ENCODE measurements around the gene CAPG. TPM values are rescaled to one million over a fixed set of nuclear protein-coding genes. Genes with fewer than 3 reads are reported as not detected.
"Not testable (repeated sequence)": the region's sequence is repeated elsewhere in the genome, so short reads cannot be mapped to it uniquely, and the experiment has no call there.

CAPG gene
- total RNA-seq, 2 experiments from 2014 or later = 167 to 177 TPM

DNA sequence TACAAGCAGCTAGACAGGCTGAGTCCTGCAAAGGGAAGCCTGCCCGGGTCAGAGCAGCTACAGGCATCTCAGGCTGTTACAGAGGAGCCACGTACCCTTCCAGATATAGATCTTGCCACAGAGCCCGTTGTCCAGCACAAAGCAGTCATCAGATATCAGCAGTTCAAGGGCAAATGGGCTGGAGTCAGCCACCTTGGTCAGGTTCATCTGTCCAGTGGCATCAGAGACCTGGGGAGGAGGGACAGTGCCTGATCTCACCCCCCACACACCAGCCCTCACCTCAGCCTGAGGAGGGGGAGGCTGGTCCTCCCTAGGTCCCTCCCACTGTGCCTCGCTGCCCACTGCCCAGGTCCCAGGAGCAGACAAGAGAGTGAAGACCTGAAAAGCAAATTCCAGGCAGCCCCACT lies 12.2 kb downstream of the CAPG start:
- no peak for DNase-seq
- H3K36me3 Mint-ChIP-seq (ENCODE audit: low read depth) = peaks cover 63% of the 10 kb centered on the region
- CTCF ChIA-PET = no interaction called here
- H3K4me3 Mint-ChIP-seq = no peak overlapping the region
- no peak overlapping the region for H3K27ac Mint-ChIP-seq
- H3K27me3 Mint-ChIP-seq = no peaks in the 10 kb centered on the region
- POLR2A ChIA-PET = interaction anchor here (1.3 kb wide), 1 partner anchor 141 kb away, joined by 4 read pairs; the partner anchor contains the start of gene MAT2A
- no peaks in the 10 kb centered on the region for H3K9me3 Mint-ChIP-seq
- H3K4me1 Mint-ChIP-seq = peaks cover 17% of the 10 kb centered on the region

DNA sequence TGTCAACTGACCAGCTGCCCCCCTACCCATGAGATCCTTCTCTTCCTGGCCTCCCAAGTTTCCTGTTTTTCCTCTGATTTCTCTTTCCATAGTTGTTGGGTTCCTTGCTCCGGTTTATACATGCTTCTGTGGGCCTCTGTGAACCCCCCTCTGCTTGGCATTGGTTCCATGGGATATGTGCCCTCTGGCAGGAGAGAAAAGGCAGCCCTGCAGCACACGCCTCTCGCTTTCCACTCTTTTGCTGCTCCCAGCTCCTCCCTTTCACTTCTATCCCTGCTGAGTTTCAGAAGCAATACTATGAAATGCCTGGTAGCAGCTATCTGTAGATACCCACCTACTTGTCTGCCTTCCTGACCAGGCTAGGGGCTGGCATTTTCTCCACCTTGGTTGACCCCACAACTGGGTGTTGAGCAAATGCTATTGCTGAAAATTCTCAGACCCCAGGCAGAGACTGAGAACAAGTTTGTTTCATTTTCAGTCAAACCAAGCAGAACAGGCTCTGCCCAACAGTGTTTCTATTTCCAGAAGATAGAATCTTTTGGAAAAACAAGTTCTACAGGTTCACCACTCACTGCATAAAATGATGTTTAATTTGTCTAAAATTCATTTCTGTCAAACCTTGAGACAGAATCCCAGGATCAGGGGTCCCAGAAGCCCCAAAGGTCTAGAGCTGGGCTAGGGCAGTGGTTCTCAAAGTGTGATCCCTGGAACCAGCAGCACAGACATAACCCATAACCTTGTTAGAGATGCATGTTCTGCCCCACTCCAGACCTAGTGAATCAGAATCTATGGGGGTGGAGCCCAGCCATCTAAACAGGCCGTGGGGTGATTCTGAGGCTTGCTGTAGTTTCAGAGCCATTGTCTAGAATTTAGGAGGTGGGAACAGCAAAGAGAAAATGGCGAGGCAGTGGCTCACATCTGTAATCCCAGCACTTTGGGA lies 13.4 kb downstream of the CAPG start:
- Mint-ChIP-seq H3K36me3 (ENCODE audit: low read depth) (peaks cover 56% of the 10 kb centered on the region), H3K27ac (peak overlapping the region; percentile 24), H3K27me3 (no peaks in the 10 kb centered on the region), H3K4me3 (no peak overlapping the region), H3K9me3 (no peaks in the 10 kb centered on the region), H3K4me1 (peaks cover 23% of the 10 kb centered on the region)
- ChIA-PET CTCF (no interaction called here), POLR2A (no interaction called here)
- DNase-seq = no peak

DNA sequence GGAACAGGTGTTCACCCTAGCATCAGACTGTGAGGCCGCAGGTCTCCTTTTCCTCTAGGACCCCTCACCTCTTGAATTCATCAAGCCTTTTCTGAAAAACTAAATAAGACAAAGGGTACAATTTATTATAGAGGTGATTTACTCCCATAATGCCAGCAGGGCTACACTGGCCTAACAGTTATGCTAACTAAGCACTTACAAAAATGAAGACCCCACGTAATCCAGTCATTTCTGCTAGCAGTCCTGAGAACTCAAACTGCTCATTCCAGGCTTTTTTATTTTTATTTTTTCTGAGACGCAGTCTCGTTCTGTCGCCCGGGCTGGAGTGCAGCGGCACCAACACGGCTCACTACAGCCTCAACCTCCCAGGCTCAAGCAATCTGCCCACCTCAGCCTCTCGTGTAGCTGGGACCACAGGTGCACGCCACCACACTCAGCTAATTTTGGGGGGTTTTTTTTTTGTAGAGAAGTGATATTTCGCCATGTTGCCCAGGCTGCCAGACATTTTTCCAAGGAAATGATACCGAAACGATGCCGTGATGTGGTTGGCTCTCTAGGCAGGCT lies 14.2 kb downstream of the CAPG start:
- DNase-seq = no peak
- no peak overlapping the region for H3K4me3 Mint-ChIP-seq
- H3K27me3 Mint-ChIP-seq = no peaks in the 10 kb centered on the region
- peaks cover 54% of the 10 kb centered on the region for H3K36me3 Mint-ChIP-seq (ENCODE audit: low read depth)
- ChIA-PET CTCF (no interaction called here), POLR2A (no interaction called here)
- H3K27ac Mint-ChIP-seq = no peak overlapping the region
- no peaks in the 10 kb centered on the region for H3K9me3 Mint-ChIP-seq
- peaks cover 23% of the 10 kb centered on the region for H3K4me1 Mint-ChIP-seq

DNA sequence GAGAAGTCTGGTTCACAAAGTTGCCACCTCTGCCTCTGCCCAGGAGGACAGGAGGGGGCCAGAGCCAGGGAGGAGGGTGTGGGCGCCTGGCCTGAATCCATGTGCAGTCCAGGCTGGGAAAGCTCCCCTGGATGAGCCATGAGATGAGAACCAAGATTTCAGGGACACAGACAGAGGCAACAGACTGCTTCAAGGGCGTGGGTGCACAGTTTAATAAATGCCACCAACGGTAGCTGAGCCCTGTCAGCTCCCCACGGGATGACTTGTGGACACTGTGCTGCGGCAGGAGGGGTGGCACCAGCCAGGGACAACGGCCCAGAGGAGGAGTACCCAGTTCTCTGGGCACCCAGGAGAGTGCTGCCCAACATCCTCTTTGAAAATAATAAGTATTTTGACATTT lies 15.2 kb downstream of the CAPG start:
- Mint-ChIP-seq H3K36me3 (ENCODE audit: low read depth) (peaks cover 50% of the 10 kb centered on the region), H3K27me3 (no peaks in the 10 kb centered on the region), H3K9me3 (no peaks in the 10 kb centered on the region), H3K4me1 (peaks cover 23% of the 10 kb centered on the region), H3K4me3 (no peak overlapping the region), H3K27ac (no peak overlapping the region)
- no peak for DNase-seq
- POLR2A ChIA-PET = no interaction called here
- CTCF ChIA-PET = no interaction called here

DNA sequence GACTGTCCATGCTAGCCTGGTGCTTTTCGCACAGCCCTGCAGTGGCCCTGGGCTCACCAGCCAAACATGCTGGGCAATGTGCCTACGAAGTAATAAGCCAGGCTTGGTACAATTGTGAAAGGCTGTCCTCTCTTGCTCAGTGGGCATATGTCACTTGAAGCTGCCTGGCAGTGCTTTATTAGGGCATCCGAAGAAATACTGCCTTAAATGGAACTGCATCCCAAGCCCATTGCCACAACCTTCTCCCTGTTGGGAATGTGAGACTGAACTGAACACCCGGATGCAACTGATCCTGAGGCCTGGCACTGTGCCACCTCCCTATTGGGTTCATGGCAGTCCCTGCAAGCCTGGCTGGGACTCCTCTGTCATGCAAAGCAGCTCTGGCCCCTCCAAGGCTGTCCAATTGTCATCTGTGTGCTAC lies 15.9 kb downstream of the CAPG start:
- H3K27ac Mint-ChIP-seq = no peak overlapping the region
- ChIA-PET POLR2A (no interaction called here), CTCF (interaction anchor here (1.2 to 3.9 kb wide), 2 partner anchors 11 to 157 kb away, joined by 4 to 43 read pairs; no protein-coding TSS in a partner anchor)

DNA sequence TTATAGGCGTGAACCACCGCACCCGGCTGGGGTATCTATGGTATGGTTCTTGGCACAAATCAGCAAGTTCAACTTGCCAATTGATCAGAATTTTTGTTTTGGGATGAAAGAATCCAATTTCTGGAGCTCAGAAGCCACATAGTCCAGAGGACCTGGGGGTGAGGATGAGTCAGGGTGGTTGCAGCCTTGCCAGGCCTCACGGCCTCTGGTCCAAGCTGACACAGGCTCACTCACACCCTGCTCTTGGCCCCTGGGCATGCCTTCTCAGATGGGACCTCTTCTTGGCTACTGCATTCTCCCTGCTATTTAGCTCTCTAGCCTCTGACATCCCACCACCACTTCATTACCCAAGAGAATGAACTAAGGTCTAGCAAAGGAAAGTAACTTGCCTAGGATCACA lies 16.3 kb downstream of the CAPG start:
- Mint-ChIP-seq H3K4me1 (peaks cover 23% of the 10 kb centered on the region), H3K27me3 (no peaks in the 10 kb centered on the region), H3K4me3 (no peak overlapping the region), H3K36me3 (ENCODE audit: low read depth) (peaks cover 48% of the 10 kb centered on the region), H3K9me3 (no peaks in the 10 kb centered on the region), H3K27ac (no peak overlapping the region)
- no peak for DNase-seq
- ChIA-PET CTCF (interaction anchor here (0.6 to 3.9 kb wide), 3 partner anchors 12 to 158 kb away, joined by 3 to 43 read pairs (median 4); no protein-coding TSS in a partner anchor), POLR2A (interaction anchor here (3.5 kb wide), 1 partner anchor 145 kb away, joined by 22 read pairs; the partner anchor contains the start of gene MAT2A)

More for the DNA sequence above, 15.9 kb downstream of the CAPG start:
- no peak for DNase-seq
- no peaks in the 10 kb centered on the region for H3K27me3 Mint-ChIP-seq
- no peak overlapping the region for H3K4me3 Mint-ChIP-seq
- H3K4me1 Mint-ChIP-seq = peaks cover 23% of the 10 kb centered on the region
- no peaks in the 10 kb centered on the region for H3K9me3 Mint-ChIP-seq
- peaks cover 48% of the 10 kb centered on the region for H3K36me3 Mint-ChIP-seq (ENCODE audit: low read depth)

DNA sequence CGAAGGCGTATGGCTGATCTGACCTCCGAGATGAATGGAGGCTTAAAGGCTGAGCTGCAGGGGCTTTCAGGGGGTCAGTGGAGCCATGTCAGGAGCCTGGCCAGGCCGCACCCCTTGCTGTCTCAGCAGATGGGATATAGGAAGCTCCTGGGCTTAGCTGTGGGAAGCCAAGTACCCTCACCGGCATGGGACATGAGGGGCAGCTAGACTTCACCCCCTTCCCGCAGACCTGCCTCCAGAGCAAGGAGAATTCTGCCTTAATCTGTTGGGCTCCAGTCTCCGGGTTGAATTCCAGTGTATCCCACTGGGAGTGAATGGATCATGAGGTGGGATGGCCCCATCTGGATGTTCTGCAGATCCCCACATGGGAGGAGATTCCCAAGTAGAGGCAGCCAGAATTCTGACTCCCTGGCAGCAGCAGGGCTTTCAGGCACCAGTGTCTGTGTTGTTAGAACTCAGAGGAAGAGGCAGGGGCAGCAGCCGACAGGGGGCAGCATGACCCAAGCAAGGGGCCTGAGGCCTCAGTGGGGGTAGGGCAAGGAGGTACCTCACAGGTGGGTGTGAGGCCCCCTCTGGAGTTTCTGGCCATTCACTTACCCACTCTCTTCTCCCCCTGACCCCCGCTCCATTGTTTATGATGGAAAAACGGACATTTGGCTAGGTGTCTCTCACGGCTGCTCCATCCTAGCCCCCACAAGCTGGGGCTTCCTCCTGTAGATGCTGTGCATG lies 19.1 kb downstream of the CAPG start:
- H3K4me1 Mint-ChIP-seq = peaks cover 10% of the 10 kb centered on the region
- no peak overlapping the region for H3K27ac Mint-ChIP-seq
- CTCF ChIA-PET = interaction anchor here (1.0 to 3.9 kb wide), 6 partner anchors 9 to 168 kb away, joined by 3 to 43 read pairs (median 3); no protein-coding TSS in a partner anchor
- H3K27me3 Mint-ChIP-seq = no peaks in the 10 kb centered on the region
- H3K36me3 Mint-ChIP-seq (ENCODE audit: low read depth) = peaks cover 37% of the 10 kb centered on the region
- H3K4me3 Mint-ChIP-seq = no peak overlapping the region
- no peaks in the 10 kb centered on the region for H3K9me3 Mint-ChIP-seq
- POLR2A ChIA-PET = interaction anchor here (0.7 to 3.5 kb wide), 5 partner anchors 9 to 157 kb away, joined by 3 to 22 read pairs (median 3); partner anchors contain the start of genes ELMOD3 and MAT2A
- peak; percentile 77 for DNase-seq

DNA sequence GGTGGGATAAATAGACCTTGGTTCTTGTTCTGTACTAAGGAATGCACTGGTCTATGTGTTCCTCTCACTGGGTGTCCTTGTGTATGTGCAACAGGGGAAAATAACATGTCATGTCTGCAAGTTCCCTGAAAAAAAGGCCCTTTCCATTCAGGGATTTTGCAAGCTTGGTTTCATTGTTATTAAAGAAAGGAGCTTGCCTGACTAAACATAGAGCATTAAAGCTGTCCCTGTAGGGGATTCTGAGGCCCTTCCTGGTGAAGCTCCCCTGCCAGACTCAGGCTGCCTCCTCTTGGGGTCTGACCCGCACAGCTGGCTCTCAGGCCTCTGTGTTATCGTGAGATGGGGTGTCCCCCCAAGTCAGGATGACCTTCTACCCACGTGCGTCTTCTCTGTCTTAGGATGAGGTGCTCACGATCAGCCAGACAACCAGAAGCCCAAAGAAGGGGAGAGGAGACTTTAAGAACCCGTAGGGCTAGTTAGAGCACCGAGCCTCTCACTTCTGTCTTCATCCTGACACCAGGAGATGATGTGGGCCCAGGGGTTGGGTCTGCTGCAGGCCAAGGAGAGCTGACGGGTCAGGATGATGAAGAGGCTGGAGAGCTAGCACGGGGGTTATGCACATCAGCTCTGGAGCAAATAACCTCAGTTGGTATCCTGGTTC lies 21.2 kb downstream of the CAPG start:
- Mint-ChIP-seq H3K36me3 (ENCODE audit: low read depth) (peaks cover 39% of the 10 kb centered on the region), H3K27ac (peak overlapping the region; percentile 15), H3K27me3 (no peaks in the 10 kb centered on the region), H3K9me3 (no peaks in the 10 kb centered on the region), H3K4me1 (peaks cover 10% of the 10 kb centered on the region), H3K4me3 (no peak overlapping the region)
- no peak for DNase-seq
- ChIA-PET CTCF (interaction anchor here (0.9 to 2.3 kb wide), 5 partner anchors 16 to 167 kb away, joined by 3 to 18 read pairs (median 5); no protein-coding TSS in a partner anchor), POLR2A (interaction anchor here (0.8 to 1.6 kb wide), 5 partner anchors 62 to 162 kb away, joined by 3 to 8 read pairs (median 3); partner anchors contain the start of gene MAT2A)

DNA sequence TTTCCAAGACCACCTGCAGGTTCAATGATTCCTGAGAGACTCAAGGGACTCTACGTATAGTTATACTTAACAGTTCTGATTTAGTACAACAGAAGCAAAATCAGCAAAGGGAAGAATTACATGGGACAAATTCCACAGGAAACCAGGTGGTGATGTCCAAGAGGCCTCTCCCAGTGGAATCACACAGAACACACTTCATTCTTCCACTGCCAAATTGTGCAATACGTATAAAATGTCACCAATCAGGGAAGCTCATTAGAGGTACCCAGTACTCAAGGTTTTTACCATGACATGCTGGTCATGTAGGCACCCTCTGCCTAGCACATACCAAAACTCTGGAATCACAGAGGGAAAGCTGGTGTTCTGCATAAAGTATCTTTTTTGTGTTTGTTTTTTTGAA lies 22.4 kb downstream of the CAPG start:
- no peaks in the 10 kb centered on the region for H3K9me3 Mint-ChIP-seq
- H3K4me3 Mint-ChIP-seq = no peak overlapping the region
- ChIA-PET CTCF (interaction anchor here (2.0 kb wide), 1 partner anchor 17 kb away, joined by 5 read pairs; no protein-coding TSS in a partner anchor), POLR2A (interaction anchor here (1.3 to 1.6 kb wide), 2 partner anchors 152 to 154 kb away, joined by 3 to 8 read pairs; partner anchors contain the start of gene MAT2A)
- H3K4me1 Mint-ChIP-seq = peaks cover 5% of the 10 kb centered on the region
- no peaks in the 10 kb centered on the region for H3K27me3 Mint-ChIP-seq
- peaks cover 41% of the 10 kb centered on the region for H3K36me3 Mint-ChIP-seq (ENCODE audit: low read depth)
- no peak for DNase-seq
- H3K27ac Mint-ChIP-seq = no peak overlapping the region

DNA sequence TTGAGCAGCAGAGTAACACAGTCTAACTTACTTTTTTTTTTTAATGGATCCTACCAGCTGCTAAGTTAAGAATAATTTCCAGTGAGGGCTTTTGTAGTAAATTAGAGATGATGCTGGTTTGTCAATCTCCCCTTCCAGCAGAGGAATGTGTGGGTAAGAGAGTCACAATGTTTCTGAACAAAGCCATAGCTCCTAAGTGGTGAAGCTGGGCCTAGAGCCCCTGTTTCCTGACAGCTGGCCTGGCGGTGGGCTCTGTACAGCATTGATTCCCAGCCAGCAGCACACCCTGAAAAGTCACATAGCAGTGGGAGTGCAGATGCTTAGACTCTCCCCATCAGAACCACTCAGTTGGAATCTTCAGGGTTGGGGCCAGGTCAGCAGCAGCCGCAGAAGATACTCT lies 24.4 kb downstream of the CAPG start:
- H3K9me3 Mint-ChIP-seq = no peaks in the 10 kb centered on the region
- H3K4me3 Mint-ChIP-seq = no peak overlapping the region
- H3K4me1 Mint-ChIP-seq = no peaks in the 10 kb centered on the region
- H3K27ac Mint-ChIP-seq = no peak overlapping the region
- no peaks in the 10 kb centered on the region for H3K27me3 Mint-ChIP-seq
- peaks cover 46% of the 10 kb centered on the region for H3K36me3 Mint-ChIP-seq (ENCODE audit: low read depth)
- CTCF ChIA-PET = interaction anchor here (0.6 kb wide), 1 partner anchor 68 kb away, joined by 3 read pairs; no protein-coding TSS in a partner anchor
- POLR2A ChIA-PET = no interaction called here
- no peak for DNase-seq

DNA sequence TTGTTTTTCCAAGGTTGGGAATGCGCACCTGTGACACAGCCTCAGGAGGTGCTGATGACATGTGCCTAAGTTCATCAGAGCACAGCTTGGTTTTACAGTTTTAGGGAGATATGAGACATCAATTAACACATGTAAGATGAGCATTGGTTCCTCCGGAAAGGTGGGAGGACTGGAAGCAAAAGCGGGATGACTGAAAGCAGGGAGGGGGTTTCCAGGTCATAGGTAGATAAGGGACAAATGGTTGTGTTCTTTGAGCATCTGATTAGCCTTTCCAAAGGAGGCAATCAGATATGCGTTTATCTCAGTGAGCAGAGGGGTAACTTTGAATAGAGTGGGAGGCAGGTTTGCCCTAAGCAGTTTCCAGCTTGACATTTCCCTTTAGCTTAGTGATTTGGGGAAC lies 26.3 kb downstream of the CAPG start:
- Mint-ChIP-seq H3K4me1 (no peaks in the 10 kb centered on the region), H3K9me3 (peaks cover 8% of the 10 kb centered on the region), H3K27ac (no peak overlapping the region), H3K4me3 (no peak overlapping the region), H3K27me3 (no peaks in the 10 kb centered on the region), H3K36me3 (ENCODE audit: low read depth) (peaks cover 52% of the 10 kb centered on the region)
- ChIA-PET CTCF (no interaction called here), POLR2A (no interaction called here)
- DNase-seq = no peak

DNA sequence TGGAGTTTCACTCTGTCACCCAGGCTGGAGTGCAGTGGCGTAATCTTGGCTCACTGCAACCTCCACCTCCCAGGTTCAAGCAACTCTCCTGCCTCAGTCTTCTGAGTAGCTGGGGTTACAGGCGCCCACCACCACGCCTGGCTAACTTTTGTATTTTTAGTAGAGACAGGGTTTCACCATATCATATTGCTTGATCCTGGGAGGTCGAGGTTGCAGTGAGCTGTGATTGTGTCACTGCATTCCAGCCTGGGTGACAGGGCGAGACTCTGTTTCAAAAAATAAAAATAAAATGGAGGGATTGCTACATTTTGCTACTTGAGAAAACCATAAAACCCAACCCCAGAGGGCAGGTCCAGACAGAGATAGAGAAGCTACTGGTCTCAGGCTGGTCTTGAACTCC lies 27.0 kb downstream of the CAPG start:
- DNase-seq, H3K9me3 Mint-ChIP-seq, H3K4me3 Mint-ChIP-seq, H3K27me3 Mint-ChIP-seq, H3K27ac Mint-ChIP-seq, H3K4me1 Mint-ChIP-seq: not testable (repeated sequence)
- ChIA-PET POLR2A (interaction anchor here (0.6 kb wide), 1 partner anchor 44 kb away, joined by 3 read pairs; no protein-coding TSS in a partner anchor), CTCF (interaction anchor here (1.1 kb wide), 1 partner anchor 54 kb away, joined by 4 read pairs; no protein-coding TSS in a partner anchor)
- peaks cover 54% of the 10 kb centered on the region for H3K36me3 Mint-ChIP-seq (ENCODE audit: low read depth)

Measured in activated CD4-positive, alpha-beta memory T cell treated with anti-CD3 and anti-CD28 coated beads, Interleukin-2, amount 10 ng/mL, durations not matched to agents 7 days and 5 days (primary cell).